Stimulated activated CD4-positive, alpha-beta T cell treated with anti-CD3 and anti-CD28 coated beads, Interleukin-1b, Interleukin-23, amount 100 ng/mL, for 4 hours (primary cell): Measurements from ENCODE around the gene AQP1.

Experiments
- DNase-seq, 2 donors: peaks; one replicate each; pipeline ENCODE4 v3.0.0-alpha.2; 2020; ENCODE audit warnings: low read depth in 2 of 2

The AQP1 gene

GRCh38 chr7:30906515-30907240 is 5.0 kb upstream of the AQP1 start:
- DNase-seq = no peak

GRCh38 chr7:30907527-30908267 is 4.0 kb upstream of the AQP1 start:
- DNase-seq = no peak

DNA sequence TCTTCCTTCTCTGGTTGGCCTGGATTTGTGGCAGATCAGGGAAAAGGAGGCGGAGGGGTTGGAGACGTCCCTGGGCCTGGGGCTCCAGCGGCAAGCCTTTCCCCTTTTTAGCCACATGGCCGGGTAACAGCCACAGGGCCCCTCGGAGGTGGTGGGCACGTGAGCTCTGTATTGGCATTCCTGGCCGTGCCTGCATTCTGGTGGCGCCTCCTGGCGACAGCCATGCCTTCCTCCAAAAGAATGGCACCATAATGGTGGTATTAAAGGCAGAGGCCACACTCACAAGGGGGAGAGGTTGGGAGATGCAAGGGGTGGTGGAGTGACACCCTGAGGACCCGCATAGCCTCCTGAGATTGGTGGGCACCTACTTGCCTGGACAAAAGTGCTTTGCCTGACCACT is 3.0 kb upstream of the AQP1 start:
- no peak for DNase-seq

- no peak for DNase-seq
Measured at GRCh38 chr7:30909431-30909830, 2.2 kb upstream of the AQP1 start.

GRCh38 chr7:30910411-30911073 is 1.1 kb upstream of the AQP1 start:
- no peak for DNase-seq

GRCh38 chr7:30911133-30911532 is 520 bp upstream of the AQP1 start:
- DNase-seq = no peak

DNA sequence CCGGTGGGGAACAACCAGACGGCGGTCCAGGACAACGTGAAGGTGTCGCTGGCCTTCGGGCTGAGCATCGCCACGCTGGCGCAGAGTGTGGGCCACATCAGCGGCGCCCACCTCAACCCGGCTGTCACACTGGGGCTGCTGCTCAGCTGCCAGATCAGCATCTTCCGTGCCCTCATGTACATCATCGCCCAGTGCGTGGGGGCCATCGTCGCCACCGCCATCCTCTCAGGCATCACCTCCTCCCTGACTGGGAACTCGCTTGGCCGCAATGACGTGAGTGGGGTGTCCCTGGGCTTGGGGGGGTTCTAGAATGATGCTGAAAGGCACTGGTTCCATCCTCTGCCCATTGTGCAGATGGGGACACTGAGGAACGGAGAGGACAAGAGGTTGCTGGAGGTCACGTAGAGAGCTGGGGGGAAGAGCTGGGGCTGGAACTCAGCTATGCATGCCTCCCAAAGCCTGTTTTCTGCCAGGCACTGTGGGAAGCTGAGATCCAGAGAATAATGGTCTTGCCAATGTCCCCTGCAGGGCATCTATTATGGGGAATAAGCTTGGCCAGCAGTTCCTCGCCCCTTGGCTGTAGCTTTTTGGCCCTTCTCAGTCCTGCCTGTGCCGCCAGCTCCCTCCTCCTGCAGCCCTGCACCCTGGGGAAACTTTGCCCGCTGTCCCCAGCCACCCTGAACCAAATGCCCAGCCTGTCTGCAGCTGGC is 523 bp downstream of the AQP1 start:
- DNase-seq = no peak

GRCh38 chr7:30912731-30912985 is 1.0 kb downstream of the AQP1 start:
- no peak for DNase-seq

- no peak for DNase-seq
Measured at GRCh38 chr7:30912986-30913811, 1.5 kb downstream of the AQP1 start.

GRCh38 chr7:30913821-30914515 is 2.3 kb downstream of the AQP1 start:
- DNase-seq = no peak

DNA sequence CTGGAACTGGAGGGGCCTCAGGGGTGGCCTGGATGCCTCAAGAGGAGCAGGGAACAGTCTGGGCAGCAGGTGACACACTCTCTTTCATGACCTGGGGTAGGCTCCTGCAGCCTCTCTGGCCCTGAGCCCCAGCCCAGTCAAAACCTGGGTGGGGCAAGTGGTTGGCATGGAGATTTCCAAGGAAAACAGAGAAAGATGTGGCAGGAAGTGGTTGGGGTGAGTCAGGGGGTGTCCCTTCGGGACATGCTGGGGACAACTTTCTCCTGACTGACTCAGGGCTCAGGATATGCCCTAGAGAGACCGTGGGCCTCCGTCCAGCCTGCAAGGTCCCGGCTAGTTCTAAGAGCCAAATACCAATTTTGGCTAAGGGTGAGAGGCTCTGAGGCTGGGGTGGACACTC is 2.9 kb downstream of the AQP1 start:
- DNase-seq = no peak

DNA sequence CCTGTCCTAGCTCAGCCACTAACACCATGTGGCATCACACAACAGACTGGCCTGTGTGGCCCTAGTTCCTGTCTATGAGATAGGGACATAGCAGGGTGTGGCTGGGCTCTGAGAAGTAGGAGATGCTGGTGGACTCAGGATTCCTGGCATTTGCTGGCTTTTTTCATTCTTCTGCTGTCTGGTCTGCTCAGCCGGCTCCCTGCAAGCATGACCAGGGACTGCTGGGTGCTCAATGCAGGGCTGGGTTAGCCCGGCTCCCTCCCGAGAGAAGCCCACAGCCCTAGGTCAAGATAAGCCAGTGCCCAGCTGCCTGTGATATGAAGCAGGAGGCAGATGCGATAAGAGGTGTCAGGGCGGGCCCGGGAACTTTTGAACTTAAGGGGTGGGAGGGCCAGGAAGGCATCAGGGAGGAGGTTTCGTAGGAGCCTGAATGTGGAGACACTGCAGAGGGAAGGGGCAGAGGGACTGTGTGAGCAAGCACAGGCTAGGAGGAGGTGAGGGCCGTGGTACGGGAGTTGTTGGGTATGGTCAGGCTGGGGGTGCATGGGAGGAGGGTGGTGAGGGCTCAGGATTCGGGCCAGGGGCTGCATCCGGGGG is 3.5 kb downstream of the AQP1 start:
- no peak for DNase-seq

DNA sequence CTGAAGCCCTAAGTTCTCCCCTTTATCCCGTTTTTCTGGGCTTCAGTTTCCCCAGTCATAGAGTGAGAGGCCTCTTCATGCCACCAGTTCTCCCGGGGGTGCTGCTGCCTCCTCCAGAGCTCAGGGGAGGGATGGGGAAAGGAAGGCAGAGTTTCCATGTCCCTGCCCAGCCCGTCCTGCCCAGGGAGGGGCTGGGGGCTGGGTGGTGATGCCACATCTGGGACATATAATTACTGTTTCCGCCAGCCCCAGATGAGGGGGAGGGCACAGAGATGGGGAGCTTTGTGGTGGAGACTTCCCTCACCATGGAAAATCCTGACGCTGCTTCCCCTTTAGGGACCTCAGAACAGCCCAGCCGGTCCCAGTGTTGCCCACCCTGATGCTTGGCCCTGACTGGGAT is 4.1 kb downstream of the AQP1 start:
- DNase-seq = no peak

- DNase-seq = no peak
Measured at GRCh38 chr7:30916255-30916654, 4.6 kb downstream of the AQP1 start.

- no peak for DNase-seq
Measured at GRCh38 chr7:30916767-30917166, 5.1 kb downstream of the AQP1 start.

GRCh38 chr7:30917216-30917893 is 5.7 kb downstream of the AQP1 start:
- no peak for DNase-seq

DNA sequence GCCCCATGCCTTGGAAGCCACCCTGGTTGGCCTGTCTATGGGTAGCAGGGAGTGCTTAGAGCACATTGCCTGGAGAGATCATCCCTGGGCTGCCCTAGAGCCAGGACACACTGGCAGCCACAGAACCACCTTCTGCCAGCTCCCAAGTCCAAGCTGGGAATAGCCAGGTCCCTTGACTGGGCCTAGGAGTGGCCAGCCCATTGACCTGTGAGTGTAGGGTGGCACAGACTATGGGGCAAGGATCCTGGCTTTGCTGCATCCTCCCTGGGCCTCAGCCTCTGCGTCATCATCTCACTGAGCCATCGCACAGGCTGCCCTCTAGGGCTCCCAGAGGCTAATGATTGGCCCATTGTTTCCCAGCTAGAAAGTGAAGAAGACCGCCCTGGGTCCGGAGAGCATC is 7.0 kb downstream of the AQP1 start:
- no peak for DNase-seq

GRCh38 chr7:30920021-30920583 is 8.4 kb downstream of the AQP1 start:
- DNase-seq = no peak

GRCh38 chr7:30920584-30921539 is 9.2 kb downstream of the AQP1 start:
- DNase-seq = no peak
